MCF 10A (cell line): Measurements from ENCODE around the gene PPBP. TPM values are rescaled to one million over a fixed set of nuclear protein-coding genes. Genes with fewer than 3 reads are reported as not detected.

Experiments used
- BruUV-seq: library from RNA; stranded (reverse); fragments of 400-500 nt; replicated peaks from 2 replicates; lab custom pipeline; 2021; lab: Mats Ljungman, UMichigan
- CTCF ChIA-PET: fragments of 300-600 bp; sonication (Branson Sonifier 250); formaldehyde crosslinking; extraction: SDS; loops from one replicate; lab custom pipeline; 2021; ENCODE audit warnings: antibody characterized with exemption, inconsistent platforms; lab: Yijun Ruan, JAX
- POLR2A ChIA-PET: fragments of 300-600, 350-650 bp; sonication (Branson Sonifier 250); formaldehyde crosslinking; extraction: SDS; loops from one replicate; lab custom pipeline; 2020; ENCODE audit warnings: antibody characterized with exemption, inconsistent platforms; lab: Yijun Ruan, JAX
- DNase-seq: peaks from one replicate; pipeline ENCODE4 v3.0.0-alpha.2; 2018; ENCODE audit not compliant: unreplicated experiment
- H3K27ac Mint-ChIP-seq: one replicate; pipeline ENCODE4 v1.8.0; 2022; ENCODE audit warnings: mild to moderate bottlenecking, low read depth, mixed read lengths; ENCODE audit not compliant: unreplicated experiment
- H3K27me3 Mint-ChIP-seq: one replicate; pipeline ENCODE4 v1.8.0; 2022; ENCODE audit warnings: mixed read lengths; ENCODE audit not compliant: insufficient read depth, unreplicated experiment
- H3K36me3 Mint-ChIP-seq: one replicate; pipeline ENCODE4 v1.8.0; 2022; ENCODE audit warnings: mild to moderate bottlenecking, moderate library complexity, mixed read lengths; ENCODE audit not compliant: insufficient read depth, unreplicated experiment
- H3K4me1 Mint-ChIP-seq: one replicate; pipeline ENCODE4 v1.8.0; 2022; ENCODE audit warnings: mixed read lengths; ENCODE audit not compliant: insufficient read depth, unreplicated experiment
- H3K4me3 Mint-ChIP-seq: one replicate; pipeline ENCODE4 v1.8.0; 2022; ENCODE audit warnings: mild to moderate bottlenecking, moderate library complexity, mixed read lengths; ENCODE audit not compliant: unreplicated experiment
- H3K9me3 Mint-ChIP-seq: one replicate; pipeline ENCODE4 v1.8.0; 2022; ENCODE audit warnings: mixed read lengths; ENCODE audit not compliant: unreplicated experiment
- intact Hi-C: fragments of 100-400 bp; cut with micrococcal nuclease; formaldehyde crosslinking; loops from 2 replicates; pipeline ENCODE4 v1.14.1; 2022
- total RNA-seq: library from RNA; stranded (reverse); gene quantifications from 2 replicates; pipeline ENCODE4 v1.2.3, GENCODE V29; 2022
- TF ChIP-seq, protein P1 (sequence below): fragments of 200-600 bp; IDR thresholded peaks from one replicate; pipeline ENCODE4 v1.8.0; 2022; ENCODE audit warnings: antibody characterized with exemption, mild to moderate bottlenecking; ENCODE audit not compliant: unreplicated experiment

Gene PPBP
- total RNA-seq, 1 experiment from 2014 or later, result not detected

GRCh38 chr4:74023709-74024108, 35.7 kb upstream of the PPBP start:
- no TSS peak for BruUV-seq
- ChIA-PET POLR2A (no interaction called here), CTCF (no interaction called here)
- H3K4me3 Mint-ChIP-seq, result no peak overlapping the region
- TF ChIP-seq, protein P1, sequence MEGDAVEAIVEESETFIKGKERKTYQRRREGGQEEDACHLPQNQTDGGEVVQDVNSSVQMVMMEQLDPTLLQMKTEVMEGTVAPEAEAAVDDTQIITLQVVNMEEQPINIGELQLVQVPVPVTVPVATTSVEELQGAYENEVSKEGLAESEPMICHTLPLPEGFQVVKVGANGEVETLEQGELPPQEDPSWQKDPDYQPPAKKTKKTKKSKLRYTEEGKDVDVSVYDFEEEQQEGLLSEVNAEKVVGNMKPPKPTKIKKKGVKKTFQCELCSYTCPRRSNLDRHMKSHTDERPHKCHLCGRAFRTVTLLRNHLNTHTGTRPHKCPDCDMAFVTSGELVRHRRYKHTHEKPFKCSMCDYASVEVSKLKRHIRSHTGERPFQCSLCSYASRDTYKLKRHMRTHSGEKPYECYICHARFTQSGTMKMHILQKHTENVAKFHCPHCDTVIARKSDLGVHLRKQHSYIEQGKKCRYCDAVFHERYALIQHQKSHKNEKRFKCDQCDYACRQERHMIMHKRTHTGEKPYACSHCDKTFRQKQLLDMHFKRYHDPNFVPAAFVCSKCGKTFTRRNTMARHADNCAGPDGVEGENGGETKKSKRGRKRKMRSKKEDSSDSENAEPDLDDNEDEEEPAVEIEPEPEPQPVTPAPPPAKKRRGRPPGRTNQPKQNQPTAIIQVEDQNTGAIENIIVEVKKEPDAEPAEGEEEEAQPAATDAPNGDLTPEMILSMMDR, result no peak
- H3K27me3 Mint-ChIP-seq, result no peaks in the 10 kb centered on the region
- no peak for DNase-seq
- intact Hi-C loops, result no loop called here
- H3K36me3 Mint-ChIP-seq, result no peaks in the 10 kb centered on the region
- no peaks in the 10 kb centered on the region for H3K4me1 Mint-ChIP-seq
- no peak overlapping the region for H3K27ac Mint-ChIP-seq
- H3K9me3 Mint-ChIP-seq, result no peaks in the 10 kb centered on the region

- no TSS peak for BruUV-seq
- Mint-ChIP-seq H3K36me3 (no peaks in the 10 kb centered on the region), H3K4me3 (no peak overlapping the region), H3K9me3 (no peaks in the 10 kb centered on the region), H3K4me1 (no peaks in the 10 kb centered on the region), H3K27ac (no peak overlapping the region), H3K27me3 (no peaks in the 10 kb centered on the region)
- ChIA-PET POLR2A (no interaction called here), CTCF (no interaction called here)
- TF ChIP-seq, protein P1, result no peak
- DNase-seq, result no peak
- intact Hi-C loops, result no loop called here
These were observed 33.6 kb upstream of the PPBP start for GRCh38 chr4:74021601-74022000.

GRCh38 chr4:74018771-74019170, 30.8 kb upstream of the PPBP start:
- intact Hi-C loops, result no loop called here
- TF ChIP-seq, protein P1, result no peak
- ChIA-PET POLR2A (no interaction called here), CTCF (interaction anchor here (0.6 kb wide), 1 partner anchor 54 kb away, joined by 3 read pairs; no protein-coding TSS in a partner anchor)
- DNase-seq, result no peak
- Mint-ChIP-seq H3K4me1 (peaks cover 7% of the 10 kb centered on the region), H3K4me3 (no peak overlapping the region), H3K27ac (no peak overlapping the region), H3K9me3 (no peaks in the 10 kb centered on the region), H3K27me3 (no peaks in the 10 kb centered on the region), H3K36me3 (no peaks in the 10 kb centered on the region)
- BruUV-seq, result no TSS peak

GRCh38 chr4:74018116-74018515, 30.1 kb upstream of the PPBP start:
- intact Hi-C loops, result no loop called here
- ChIA-PET CTCF (interaction anchor here (0.6 to 0.7 kb wide), 3 partner anchors 54 to 286 kb away, joined by 3 read pairs; partner anchors contain the start of gene CXCL2), POLR2A (interaction anchor here (1.0 kb wide), 1 partner anchor 10 kb away, joined by 4 read pairs; no protein-coding TSS in a partner anchor)
- no peaks in the 10 kb centered on the region for H3K27me3 Mint-ChIP-seq
- peaks cover 7% of the 10 kb centered on the region for H3K4me1 Mint-ChIP-seq
- no TSS peak for BruUV-seq
- no peaks in the 10 kb centered on the region for H3K36me3 Mint-ChIP-seq
- TF ChIP-seq, protein P1, result no peak
- no peak overlapping the region for H3K4me3 Mint-ChIP-seq
- no peak overlapping the region for H3K27ac Mint-ChIP-seq
- no peaks in the 10 kb centered on the region for H3K9me3 Mint-ChIP-seq
- no peak for DNase-seq
